Keratinocyte (primary cell): ENCODE results near the gene MYH6. TPM values are rescaled to one million over a fixed set of nuclear protein-coding genes. Genes with fewer than 3 reads are reported as not detected.

Experiments
- DNase-seq: peaks from one replicate; pipeline ENCODE4 v3.0.0-alpha.2; 2011; ENCODE audit warnings: low read depth, missing footprints, low spot score
- FAIRE-seq: peaks from 2 replicates; lab custom pipeline; 2011; peaks lifted over from hg19 to GRCh38; lab: Jason Lieb, UNC
- H2AFZ ChIP-seq: 2 replicates; pipeline ENCODE4 v1.6.0; 2012; ENCODE audit warnings: low read length, control low read depth, inconsistent platforms; ENCODE audit not compliant: control insufficient read depth
- H3K27ac ChIP-seq: 2 replicates; pipeline ENCODE4 v1.5.1; 2011; ENCODE audit warnings: low read length; ENCODE audit not compliant: control insufficient read depth, insufficient read depth
- H3K27me3 ChIP-seq: 3 replicates; pipeline ENCODE4 v1.6.0; 2011; ENCODE audit warnings: low read length; ENCODE audit not compliant: control insufficient read depth, insufficient read depth; ENCODE audit errors: extremely low read depth
- H3K36me3 ChIP-seq, 2 experiments: 2 replicates in 1 of 2; 3 replicates in 1 of 2; pipeline ENCODE4 v1.5.1; 2011; ENCODE audit warnings: low read length in 2 of 2, mild to moderate bottlenecking in 1 of 2; ENCODE audit not compliant: control insufficient read depth in 2 of 2, insufficient read depth in 2 of 2; ENCODE audit errors: extremely low read depth in 1 of 2
- H3K4me1 ChIP-seq: 3 replicates; pipeline ENCODE4 v1.5.1; 2011; ENCODE audit warnings: low read length; ENCODE audit not compliant: control insufficient read depth, insufficient read depth; ENCODE audit errors: extremely low read depth
- H3K4me2 ChIP-seq: 3 replicates; pipeline ENCODE4 v1.6.0; 2011; ENCODE audit warnings: low read depth, low read length; ENCODE audit not compliant: control insufficient read depth, insufficient read depth; ENCODE audit errors: extremely low read depth
- H3K4me3 ChIP-seq, 3 experiments: fragments of 200-600 bp in 1 of 3; sonication (generic) in 1 of 3; 2 replicates in 2 of 3; 3 replicates in 1 of 3; pipeline ENCODE4 v1.5.1; 2011 to 2016; ENCODE audit warnings: low read length in 3 of 3, mild to moderate bottlenecking in 3 of 3, control low read depth in 2 of 3, inconsistent platforms in 1 of 3, low read depth in 1 of 3, mixed read lengths in 1 of 3, mixed run types in 1 of 3, moderate library complexity in 1 of 3; ENCODE audit not compliant: control insufficient read depth in 2 of 3, insufficient read depth in 2 of 3; ENCODE audit errors: extremely low read depth in 1 of 3
- H3K79me2 ChIP-seq: 2 replicates; pipeline ENCODE4 v1.6.0; 2012; ENCODE audit warnings: low read length; ENCODE audit not compliant: control insufficient read depth, insufficient read depth
- H3K9ac ChIP-seq: 3 replicates; pipeline ENCODE4 v1.6.0; 2011; ENCODE audit warnings: low read length; ENCODE audit not compliant: control insufficient read depth, insufficient read depth; ENCODE audit errors: extremely low read depth
- H3K9me1 ChIP-seq: 3 replicates; pipeline ENCODE4 v1.6.0; 2011; ENCODE audit warnings: low read length; ENCODE audit not compliant: control insufficient read depth, insufficient read depth; ENCODE audit errors: extremely low read depth
- H3K9me3 ChIP-seq: 2 replicates; pipeline ENCODE4 v1.5.1; 2012; ENCODE audit warnings: low read depth, low read length; ENCODE audit not compliant: control insufficient read depth
- H4K20me1 ChIP-seq: 3 replicates; pipeline ENCODE4 v1.6.0; 2011; ENCODE audit warnings: low read length; ENCODE audit not compliant: control insufficient read depth, insufficient read depth; ENCODE audit errors: extremely low read depth
- EZH2 ChIP-seq: IDR thresholded peaks from one replicate; pipeline ENCODE4 v1.6.1; 2012; ENCODE audit warnings: inconsistent platforms, mild to moderate bottlenecking, low read length, moderate library complexity
- dilution Hi-C: fragments of 300-500 bp; cut with MboI; formaldehyde crosslinking; loops from one replicate; pipeline ENCODE4 v1.7.0; 2020; ENCODE audit warnings: low sequenced_read_pairs; ENCODE audit not compliant: extremely low pct_ligation_motif_present
- polyA plus RNA-seq, 5 experiments: library from polyadenylated mRNA; depleted of rRNA in 3 of 5; stranded (reverse) in 3 of 5; stranded (forward) in 1 of 5; unstranded in 1 of 5; fragments of >200 nt; gene quantifications; 1 replicate in 1 of 5; 2 replicates in 3 of 5; 3 replicates in 1 of 5; pipeline versions ENCODE4 v1.2.1 to v1.2.3, GENCODE V29; 2011 to 2012; ENCODE audit warnings: missing spikeins in 2 of 5, low read depth in 1 of 5, low replicate concordance in 1 of 5
- TF ChIP-seq, protein P1 (sequence below), 3 experiments: IDR thresholded peaks in 1 of 3; conservative IDR thresholded peaks in 1 of 3; optimal IDR thresholded peaks in 1 of 3; 2 replicates in 2 of 3; 3 replicates in 1 of 3; pipeline versions ENCODE3 to v1.5.1; 2011; ENCODE audit warnings: low read length in 3 of 3, mild to moderate bottlenecking in 3 of 3, moderate library complexity in 2 of 3, control low read depth in 1 of 3, inconsistent platforms in 1 of 3; ENCODE audit not compliant: insufficient read depth in 2 of 3; ENCODE audit errors: extremely low read depth in 1 of 3

MYH6 gene
- polyA plus RNA-seq, 1 donor (not counting 4 experiments of a cell fraction or from before 2014, with no cell fraction given): not detected

DNA sequence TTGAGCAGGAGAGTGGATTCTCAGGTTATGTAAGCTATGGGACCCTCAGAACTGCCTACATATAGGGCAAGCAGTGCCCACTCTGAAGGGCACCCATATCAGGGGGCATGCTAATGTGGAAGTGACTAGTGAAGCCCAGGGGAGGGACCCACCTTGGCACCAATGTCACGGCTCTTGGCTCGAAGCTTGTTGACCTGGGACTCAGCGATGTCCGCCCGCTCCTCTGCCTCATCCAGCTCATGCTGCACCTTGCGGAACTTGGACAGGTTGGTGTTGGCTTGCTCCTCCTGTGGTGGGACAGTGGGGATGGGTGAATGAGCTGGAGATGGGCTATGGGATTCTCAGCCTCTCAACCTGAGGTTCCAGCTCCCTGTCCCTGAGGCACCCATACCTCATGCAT, 25.8 kb downstream of the MYH6 start:
- H3K36me3 ChIP-seq: no peaks in the 10 kb centered on the region
- no peak overlapping the region for H3K9ac ChIP-seq
- H3K9me1 ChIP-seq: no peaks in the 10 kb centered on the region
- H2AFZ ChIP-seq: no peak overlapping the region
- peaks cover 7% of the 10 kb centered on the region for H3K27me3 ChIP-seq
- H3K79me2 ChIP-seq: no peaks in the 10 kb centered on the region
- no peak for FAIRE-seq
- dilution Hi-C loops: no loop called here
- H3K4me3 ChIP-seq: no peak overlapping the region
- no peaks in the 10 kb centered on the region for H4K20me1 ChIP-seq
- no peak overlapping the region for H3K27ac ChIP-seq
- TF ChIP-seq, protein P1, sequence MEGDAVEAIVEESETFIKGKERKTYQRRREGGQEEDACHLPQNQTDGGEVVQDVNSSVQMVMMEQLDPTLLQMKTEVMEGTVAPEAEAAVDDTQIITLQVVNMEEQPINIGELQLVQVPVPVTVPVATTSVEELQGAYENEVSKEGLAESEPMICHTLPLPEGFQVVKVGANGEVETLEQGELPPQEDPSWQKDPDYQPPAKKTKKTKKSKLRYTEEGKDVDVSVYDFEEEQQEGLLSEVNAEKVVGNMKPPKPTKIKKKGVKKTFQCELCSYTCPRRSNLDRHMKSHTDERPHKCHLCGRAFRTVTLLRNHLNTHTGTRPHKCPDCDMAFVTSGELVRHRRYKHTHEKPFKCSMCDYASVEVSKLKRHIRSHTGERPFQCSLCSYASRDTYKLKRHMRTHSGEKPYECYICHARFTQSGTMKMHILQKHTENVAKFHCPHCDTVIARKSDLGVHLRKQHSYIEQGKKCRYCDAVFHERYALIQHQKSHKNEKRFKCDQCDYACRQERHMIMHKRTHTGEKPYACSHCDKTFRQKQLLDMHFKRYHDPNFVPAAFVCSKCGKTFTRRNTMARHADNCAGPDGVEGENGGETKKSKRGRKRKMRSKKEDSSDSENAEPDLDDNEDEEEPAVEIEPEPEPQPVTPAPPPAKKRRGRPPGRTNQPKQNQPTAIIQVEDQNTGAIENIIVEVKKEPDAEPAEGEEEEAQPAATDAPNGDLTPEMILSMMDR (optimal IDR thresholded peaks at IDR 0.05 in 1 of 3, IDR thresholded peaks at IDR 0.05 in 1 of 3, conservative IDR thresholded peaks at IDR 0.05 in 1 of 3; ENCODE audit: extremely low read depth in 1 of 3, insufficient read depth in 2 of 3, low read length in 3 of 3): no peak
- TF ChIP-seq EZH2: no peak
- DNase-seq: no peak
- no peaks in the 10 kb centered on the region for H3K9me3 ChIP-seq
- no peaks in the 10 kb centered on the region for H3K4me1 ChIP-seq
- no peak overlapping the region for H3K4me2 ChIP-seq

DNA sequence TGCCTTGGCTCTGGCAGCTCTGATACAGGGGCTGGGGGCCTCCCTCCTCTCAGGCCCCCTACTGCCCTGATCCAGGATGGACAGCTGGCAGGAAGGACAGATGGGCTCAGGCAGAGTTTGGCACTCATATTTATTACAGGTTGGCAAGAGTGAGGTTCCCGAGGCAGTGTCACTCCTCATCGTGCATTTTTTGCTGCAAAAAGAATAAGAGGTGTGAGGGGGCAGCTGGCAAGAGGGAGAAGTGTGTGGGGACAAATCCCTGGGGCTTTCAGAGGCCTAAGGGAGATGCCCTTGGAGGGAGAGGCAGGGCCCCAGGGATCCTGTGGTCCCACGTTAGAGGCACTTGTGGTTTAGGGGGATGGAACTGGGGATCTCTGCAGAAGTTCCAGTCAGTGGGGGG, 26.2 kb downstream of the MYH6 start:
- Histone ChIP-seq H3K4me3 (no peak overlapping the region), H3K79me2 (no peaks in the 10 kb centered on the region), H3K36me3 (no peaks in the 10 kb centered on the region), H2AFZ (no peak overlapping the region), H4K20me1 (no peaks in the 10 kb centered on the region), H3K9ac (no peak overlapping the region), H3K27me3 (peaks cover 7% of the 10 kb centered on the region), H3K4me2 (no peak overlapping the region), H3K9me3 (no peaks in the 10 kb centered on the region), H3K27ac (no peak overlapping the region), H3K9me1 (no peaks in the 10 kb centered on the region), H3K4me1 (no peaks in the 10 kb centered on the region)
- dilution Hi-C loops: no loop called here
- DNase-seq (no peak), FAIRE-seq (no peak)
- TF ChIP-seq, protein P1 (optimal IDR thresholded peaks at IDR 0.05 in 1 of 3, IDR thresholded peaks at IDR 0.05 in 1 of 3, conservative IDR thresholded peaks at IDR 0.05 in 1 of 3; ENCODE audit: extremely low read depth in 1 of 3, insufficient read depth in 2 of 3, low read length in 3 of 3): no peak
- no peak for TF ChIP-seq EZH2
